Liver (tissue), 3 donors: ENCODE results near the gene DPPA4.

Source experiments
- ATF3 ChIP-seq: IDR thresholded peaks from 2 replicates; pipeline ENCODE4 v1.6.1; 2016; ENCODE audit warnings: antibody characterized with exemption
- CTCF ChIP-seq: fragments of 150-350 bp; IDR thresholded peaks from 2 replicates; pipeline ENCODE4 v1.5.1; 2017; ENCODE audit warnings: improper control_type of control experiment, low read depth, low read length; ENCODE audit not compliant: missing input control
- donor health status: healthy.
- donor health status: healthy.

- TF ChIP-seq CTCF: no peak
- no peak for TF ChIP-seq ATF3
These were observed 2.8 kb downstream of the DPPA4 start for GRCh38 chr3:109334572-109334971.
